GM12892 (cell line): ENCODE data around the gene APPBP2.

Experiments used
- POLR2A ChIP-seq: IDR thresholded peaks from 2 replicates; pipeline ENCODE4 v1.6.1; 2011; ENCODE audit warnings: low read depth, low read length, control low read depth
- TAF1 ChIP-seq: IDR thresholded peaks from 2 replicates; pipeline ENCODE4 v1.6.1; 2011; ENCODE audit warnings: low read depth, mild to moderate bottlenecking, control low read depth, low read length, borderline replicate concordance

- TF ChIP-seq POLR2A: no peak
- no peak for TF ChIP-seq TAF1
Observed at GRCh38 chr17:60495260-60495659, 30.8 kb downstream of the APPBP2 start.
